ENCODE measurements around the gene PIK3R1.

PIK3R1 gene

GRCh38 chr5:68272289-68272688 lies 56.7 kb downstream of the PIK3R1 start:
- no peak for DNase-seq

- no peak for DNase-seq
These were observed 58.3 kb downstream of the PIK3R1 start for GRCh38 chr5:68273717-68274409.

GRCh38 chr5:68274847-68275651 lies 59.5 kb downstream of the PIK3R1 start:
- no peak for DNase-seq

- no peak for DNase-seq
These were observed 61.2 kb downstream of the PIK3R1 start for GRCh38 chr5:68276740-68277139.

GRCh38 chr5:68277431-68277830 lies 61.9 kb downstream of the PIK3R1 start:
- no peak for DNase-seq

- DNase-seq = peak in 2 of 4 experiments; percentile 4 to 14
These were observed 64.4 kb downstream of the PIK3R1 start for GRCh38 chr5:68279984-68280383.

- no peak for DNase-seq
These were observed 66.4 kb downstream of the PIK3R1 start for GRCh38 chr5:68282001-68282400.

GRCh38 chr5:68283766-68284165 lies 68.2 kb downstream of the PIK3R1 start:
- DNase-seq = no peak

- no peak for DNase-seq
These were observed 69.7 kb downstream of the PIK3R1 start for GRCh38 chr5:68285075-68285840.

GRCh38 chr5:68285851-68286611 lies 70.5 kb downstream of the PIK3R1 start:
- no peak for DNase-seq

GRCh38 chr5:68286612-68286912 lies 71.0 kb downstream of the PIK3R1 start:
- no peak for DNase-seq

- no peak for DNase-seq
These were observed 72.0 kb downstream of the PIK3R1 start for GRCh38 chr5:68287631-68287975.

- peak in 1 of 4 experiments; percentile 11 for DNase-seq
These were observed 72.6 kb downstream of the PIK3R1 start for GRCh38 chr5:68287976-68288706.

GRCh38 chr5:68288707-68289134 lies 73.2 kb downstream of the PIK3R1 start:
- DNase-seq = no peak

- no peak for DNase-seq
These were observed 73.9 kb downstream of the PIK3R1 start for GRCh38 chr5:68289498-68289897.

GRCh38 chr5:68290260-68290674 lies 74.7 kb downstream of the PIK3R1 start:
- DNase-seq = no peak

GRCh38 chr5:68290847-68291246 lies 75.3 kb downstream of the PIK3R1 start:
- no peak for DNase-seq

GRCh38 chr5:68292316-68292715 lies 76.8 kb downstream of the PIK3R1 start:
- no peak for DNase-seq

- no peak for DNase-seq
These were observed 80.2 kb downstream of the PIK3R1 start for GRCh38 chr5:68295772-68296171.

- DNase-seq = no peak
These were observed 81.3 kb downstream of the PIK3R1 start for GRCh38 chr5:68296895-68297294.

GRCh38 chr5:68297656-68298055 lies 82.1 kb downstream of the PIK3R1 start:
- no peak for DNase-seq

- DNase-seq = no peak
These were observed 82.9 kb downstream of the PIK3R1 start for GRCh38 chr5:68298479-68298878.

Data from activated CD4-positive, CD25-positive, alpha-beta regulatory T cell (primary cell).